A673 (cell line): ENCODE data around the gene COA1.

Experiments used
- EZH2 ChIP-seq: fragments of 200-600 bp; sonication (generic); IDR thresholded peaks from 2 replicates; pipeline ENCODE4 v1.6.1; 2017; ENCODE audit warnings: borderline replicate concordance, low read depth, mild to moderate bottlenecking, mixed read lengths, antibody characterized with exemption, low read length; ENCODE audit not compliant: poor library complexity, severe bottlenecking
- TF ChIP-seq, protein P1 (sequence below): fragments of 300-800, 200-600 bp; sonication (generic); conservative IDR thresholded peaks from 2 replicates; pipeline ENCODE4 v1.5.1; 2017; ENCODE audit warnings: low read depth, mild to moderate bottlenecking, antibody characterized with exemption, low read length, moderate library complexity, mixed read lengths

DNA sequence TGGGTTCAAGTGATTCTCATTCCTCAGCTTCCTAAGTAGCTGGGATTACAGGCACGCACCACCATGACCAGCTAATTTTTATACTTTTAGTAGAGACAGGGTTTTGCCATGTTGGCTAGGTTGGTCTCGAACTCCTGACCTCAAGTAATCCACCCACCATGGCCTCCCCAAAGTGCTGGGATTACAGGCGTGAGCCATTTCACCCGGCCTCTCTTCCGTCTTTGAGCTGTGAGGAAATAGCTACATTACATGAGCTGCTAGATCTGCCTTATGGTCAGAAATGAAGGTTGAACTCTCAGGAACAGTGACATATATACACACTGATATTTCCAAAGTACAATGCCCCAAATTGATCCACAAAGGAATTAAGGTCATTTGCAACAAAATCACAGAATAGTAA lies 31.5 kb upstream of the COA1 start:
- TF ChIP-seq, protein P1, sequence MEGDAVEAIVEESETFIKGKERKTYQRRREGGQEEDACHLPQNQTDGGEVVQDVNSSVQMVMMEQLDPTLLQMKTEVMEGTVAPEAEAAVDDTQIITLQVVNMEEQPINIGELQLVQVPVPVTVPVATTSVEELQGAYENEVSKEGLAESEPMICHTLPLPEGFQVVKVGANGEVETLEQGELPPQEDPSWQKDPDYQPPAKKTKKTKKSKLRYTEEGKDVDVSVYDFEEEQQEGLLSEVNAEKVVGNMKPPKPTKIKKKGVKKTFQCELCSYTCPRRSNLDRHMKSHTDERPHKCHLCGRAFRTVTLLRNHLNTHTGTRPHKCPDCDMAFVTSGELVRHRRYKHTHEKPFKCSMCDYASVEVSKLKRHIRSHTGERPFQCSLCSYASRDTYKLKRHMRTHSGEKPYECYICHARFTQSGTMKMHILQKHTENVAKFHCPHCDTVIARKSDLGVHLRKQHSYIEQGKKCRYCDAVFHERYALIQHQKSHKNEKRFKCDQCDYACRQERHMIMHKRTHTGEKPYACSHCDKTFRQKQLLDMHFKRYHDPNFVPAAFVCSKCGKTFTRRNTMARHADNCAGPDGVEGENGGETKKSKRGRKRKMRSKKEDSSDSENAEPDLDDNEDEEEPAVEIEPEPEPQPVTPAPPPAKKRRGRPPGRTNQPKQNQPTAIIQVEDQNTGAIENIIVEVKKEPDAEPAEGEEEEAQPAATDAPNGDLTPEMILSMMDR: no peak
- no peak for TF ChIP-seq EZH2
